ENCODE data around the gene TMED1.
"Not testable (repeated sequence)": the region's sequence is repeated elsewhere in the genome, so short reads cannot be mapped to it uniquely, and the experiment has no call there.

The TMED1 gene

DNA sequence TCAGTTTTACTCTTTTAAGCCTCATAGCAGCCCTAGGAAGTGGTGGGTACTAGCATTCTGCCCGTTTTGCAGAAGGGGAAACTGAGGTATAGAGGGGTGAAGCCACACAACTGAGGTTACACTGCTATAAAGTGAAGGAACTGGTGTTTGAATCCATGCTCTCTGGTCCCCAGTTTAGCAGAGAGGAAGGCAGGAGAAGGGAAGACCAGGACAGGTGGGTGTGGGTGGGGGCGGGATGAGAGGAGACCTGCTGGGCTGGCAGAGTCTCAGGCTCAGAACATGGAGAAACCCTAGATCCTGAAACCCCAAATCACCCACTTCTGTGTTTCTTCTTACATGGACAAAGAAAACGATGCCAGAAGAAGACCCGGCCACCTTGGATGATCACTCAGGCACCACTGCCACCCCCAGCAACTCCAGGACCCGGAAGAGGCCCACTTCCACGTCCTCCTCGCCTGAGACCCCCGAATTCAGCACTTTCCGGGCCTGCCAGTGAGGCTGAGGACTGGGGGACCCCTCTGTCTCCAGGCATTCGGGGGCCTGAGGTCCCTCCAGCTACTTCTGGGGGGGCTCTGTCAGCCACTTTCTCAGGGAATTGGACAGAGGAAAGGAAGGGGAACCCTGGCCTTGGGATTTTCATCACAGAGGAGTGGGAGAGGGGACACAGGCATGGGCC, 33.0 kb upstream of the TMED1 start:
- no peak for DNase-seq (ENCODE audit: low spot score)
- TF ChIP-seq, protein P1, sequence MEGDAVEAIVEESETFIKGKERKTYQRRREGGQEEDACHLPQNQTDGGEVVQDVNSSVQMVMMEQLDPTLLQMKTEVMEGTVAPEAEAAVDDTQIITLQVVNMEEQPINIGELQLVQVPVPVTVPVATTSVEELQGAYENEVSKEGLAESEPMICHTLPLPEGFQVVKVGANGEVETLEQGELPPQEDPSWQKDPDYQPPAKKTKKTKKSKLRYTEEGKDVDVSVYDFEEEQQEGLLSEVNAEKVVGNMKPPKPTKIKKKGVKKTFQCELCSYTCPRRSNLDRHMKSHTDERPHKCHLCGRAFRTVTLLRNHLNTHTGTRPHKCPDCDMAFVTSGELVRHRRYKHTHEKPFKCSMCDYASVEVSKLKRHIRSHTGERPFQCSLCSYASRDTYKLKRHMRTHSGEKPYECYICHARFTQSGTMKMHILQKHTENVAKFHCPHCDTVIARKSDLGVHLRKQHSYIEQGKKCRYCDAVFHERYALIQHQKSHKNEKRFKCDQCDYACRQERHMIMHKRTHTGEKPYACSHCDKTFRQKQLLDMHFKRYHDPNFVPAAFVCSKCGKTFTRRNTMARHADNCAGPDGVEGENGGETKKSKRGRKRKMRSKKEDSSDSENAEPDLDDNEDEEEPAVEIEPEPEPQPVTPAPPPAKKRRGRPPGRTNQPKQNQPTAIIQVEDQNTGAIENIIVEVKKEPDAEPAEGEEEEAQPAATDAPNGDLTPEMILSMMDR (IDR thresholded peaks at IDR 0.05; ENCODE audit: extremely low read depth, missing control alignments): no peak

- DNase-seq (ENCODE audit: low spot score): no peak
- TF ChIP-seq, protein P1 (IDR thresholded peaks at IDR 0.05; ENCODE audit: extremely low read depth, missing control alignments): no peak
Observed at GRCh38 chr19:10866495-10866894, 30.5 kb upstream of the TMED1 start.

- TF ChIP-seq, protein P1 (IDR thresholded peaks at IDR 0.05; ENCODE audit: extremely low read depth, missing control alignments): peak; percentile 86
- peak; percentile 82 for DNase-seq (ENCODE audit: low spot score)
Observed at GRCh38 chr19:10864538-10864899, 28.5 kb upstream of the TMED1 start.

DNA sequence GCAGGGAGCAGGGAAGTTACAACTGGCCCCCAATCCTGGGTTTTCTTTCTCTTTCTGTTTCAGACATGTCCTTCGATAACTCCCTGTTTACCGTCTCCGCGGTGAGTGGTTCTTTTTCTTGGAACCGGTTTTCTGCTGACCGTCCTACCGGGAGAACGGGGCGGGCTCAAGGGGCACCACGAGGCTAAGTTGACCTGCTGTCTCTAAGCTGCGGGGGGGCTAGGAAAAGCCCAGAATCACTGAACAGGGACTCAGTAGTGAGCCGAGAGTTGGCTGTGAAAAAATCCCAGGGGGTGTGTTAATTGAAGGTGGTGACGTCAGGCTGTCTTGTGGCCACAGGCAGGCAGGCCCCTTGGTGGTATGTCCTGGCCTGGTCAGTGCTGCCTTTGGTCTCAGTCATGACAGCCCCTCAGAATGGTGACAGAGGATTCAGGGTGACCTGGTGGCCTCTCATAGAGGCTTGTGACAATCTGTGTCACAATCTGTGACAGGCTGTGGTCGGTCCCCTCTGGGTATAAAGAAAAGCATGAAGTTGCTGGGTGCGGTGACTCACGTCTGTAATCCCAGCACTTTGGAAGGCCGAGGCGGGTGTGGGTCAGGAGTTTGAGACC, 27.2 kb upstream of the TMED1 start:
- no peak for DNase-seq (ENCODE audit: low spot score)
- TF ChIP-seq, protein P1 (IDR thresholded peaks at IDR 0.05; ENCODE audit: extremely low read depth, missing control alignments): no peak

DNA sequence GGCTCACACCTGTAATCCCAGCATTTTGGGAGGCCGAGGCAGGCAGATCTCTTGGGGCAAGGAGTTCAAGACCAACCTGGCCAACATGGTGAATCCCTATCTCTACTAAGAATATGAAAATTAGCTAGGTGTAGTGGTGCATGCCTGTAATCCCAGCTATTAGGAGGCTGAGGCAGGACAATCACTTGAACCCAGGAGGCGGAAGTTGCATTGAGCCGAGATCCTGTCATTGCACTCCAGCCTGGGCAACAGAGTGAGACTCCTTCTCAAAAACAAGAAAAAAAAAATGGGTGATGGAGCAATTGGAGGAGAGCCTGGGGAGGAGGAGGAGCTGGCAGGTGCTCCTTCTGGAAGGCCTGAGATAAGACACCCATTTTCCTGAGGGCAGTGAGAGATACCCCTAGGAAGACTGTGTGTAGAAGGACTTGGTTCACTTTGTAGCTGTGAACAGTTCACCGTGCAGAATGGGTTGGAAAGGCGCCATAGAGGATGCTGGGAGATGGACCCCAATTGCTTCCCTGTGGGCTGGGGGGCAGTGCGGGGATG, 26.6 kb upstream of the TMED1 start:
- DNase-seq (ENCODE audit: low spot score): no peak
- TF ChIP-seq, protein P1 (IDR thresholded peaks at IDR 0.05; ENCODE audit: extremely low read depth, missing control alignments): no peak

GRCh38 chr19:10861103-10861651, 25.2 kb upstream of the TMED1 start:
- DNase-seq (ENCODE audit: low spot score): no peak
- TF ChIP-seq, protein P1 (IDR thresholded peaks at IDR 0.05; ENCODE audit: extremely low read depth, missing control alignments): peak; percentile 26

DNA sequence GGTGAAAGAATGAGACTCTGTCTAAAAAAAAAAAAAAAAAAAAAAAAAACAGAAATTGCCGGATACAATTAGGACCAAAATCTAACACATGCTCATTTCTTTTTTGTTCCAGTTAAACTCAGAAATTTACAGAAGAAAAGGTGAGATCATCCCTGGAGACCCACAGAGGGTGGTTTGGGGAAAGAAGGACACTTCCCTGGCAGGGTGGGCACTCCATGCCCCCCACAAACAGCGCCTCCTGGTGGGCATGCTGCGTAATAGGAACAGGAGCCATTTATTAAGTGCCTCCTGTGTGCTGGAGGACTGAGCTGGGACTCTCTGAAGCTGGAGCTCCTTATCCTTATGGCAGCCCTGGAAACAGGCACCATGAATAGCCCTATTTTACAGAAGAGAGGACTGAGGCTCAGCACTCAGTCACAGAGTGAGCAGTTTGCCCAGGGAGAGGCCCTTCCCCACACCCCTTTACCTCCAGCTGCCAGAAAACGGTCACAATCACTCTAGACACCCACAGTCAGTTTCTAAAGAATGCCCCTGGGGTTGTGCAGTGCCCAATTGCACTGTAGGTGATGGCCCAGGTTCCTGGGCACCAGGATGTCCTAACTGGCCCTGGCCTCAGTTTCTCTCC, 22.3 kb upstream of the TMED1 start:
- peak; percentile 48 for DNase-seq (ENCODE audit: low spot score)
- TF ChIP-seq, protein P1 (IDR thresholded peaks at IDR 0.05; ENCODE audit: extremely low read depth, missing control alignments): peak; percentile 79

- DNase-seq (ENCODE audit: low spot score): not testable (repeated sequence)
Observed at GRCh38 chr19:10856899-10857298, 20.9 kb upstream of the TMED1 start.

Data from GM20000 (cell line).